HG02852 (cell line): ENCODE measurements around the gene SEPTIN12.
"Not testable (repeated sequence)": the region's sequence is repeated elsewhere in the genome, so short reads cannot be mapped to it uniquely, and the experiment has no call there.

ENCODE experiments used
- ATAC-seq: cut with Tn5 transposase; IDR thresholded peaks from one replicate; pipeline ENCODE4 v1.9.1; 2021; ENCODE audit warnings: mild to moderate bottlenecking, moderate library complexity; ENCODE audit not compliant: unreplicated experiment

Gene SEPTIN12

GRCh38 chr16:4785758-4786433 lies 2.2 kb downstream of the SEPTIN12 start:
- no peak for ATAC-seq

GRCh38 chr16:4784444-4784987 lies 3.6 kb downstream of the SEPTIN12 start:
- not testable (repeated sequence) for ATAC-seq

- ATAC-seq: no peak
Observed at GRCh38 chr16:4783951-4784336, 4.2 kb downstream of the SEPTIN12 start.

- ATAC-seq: no peak
Observed at GRCh38 chr16:4783251-4783950, 4.7 kb downstream of the SEPTIN12 start.

GRCh38 chr16:4780235-4780634 lies 7.9 kb downstream of the SEPTIN12 start:
- ATAC-seq: no peak

GRCh38 chr16:4778050-4778392 lies 10.1 kb downstream of the SEPTIN12 start:
- ATAC-seq: no peak

GRCh38 chr16:4777339-4778049 lies 10.7 kb downstream of the SEPTIN12 start:
- no peak for ATAC-seq

- ATAC-seq: no peak
Observed at GRCh38 chr16:4776141-4776705, 11.9 kb downstream of the SEPTIN12 start.

- no peak for ATAC-seq
Observed at GRCh38 chr16:4775005-4775404, 13.1 kb downstream of the SEPTIN12 start.

GRCh38 chr16:4772351-4772750 lies 15.8 kb downstream of the SEPTIN12 start:
- ATAC-seq: no peak

- no peak for ATAC-seq
Observed at GRCh38 chr16:4771646-4772045, 16.5 kb downstream of the SEPTIN12 start.

GRCh38 chr16:4769306-4769638 lies 18.9 kb downstream of the SEPTIN12 start:
- no peak for ATAC-seq

- ATAC-seq: peak; percentile 63
Observed at GRCh38 chr16:4768549-4769305, 19.4 kb downstream of the SEPTIN12 start.

GRCh38 chr16:4767872-4768548 lies 20.1 kb downstream of the SEPTIN12 start:
- no peak for ATAC-seq

GRCh38 chr16:4766875-4767628 lies 21.1 kb downstream of the SEPTIN12 start, which contains the start of gene ZNF500:
Gene ZNF500, minus strand, starts transcription at chr16:4767162. Its CDS starts 1,184 bp downstream, at chr16:4765978.
- peak; percentile 80 for ATAC-seq

- ATAC-seq: no peak
Observed at GRCh38 chr16:4765511-4766474, 22.4 kb downstream of the SEPTIN12 start.

GRCh38 chr16:4763791-4764190 lies 24.4 kb downstream of the SEPTIN12 start:
- ATAC-seq: no peak

- no peak for ATAC-seq
Observed at GRCh38 chr16:4762205-4762604, 25.9 kb downstream of the SEPTIN12 start.
